AG10803 (cell line): Measurements from ENCODE around the gene SETD5.

Experiments
- DNase-seq: peaks from one replicate; pipeline ENCODE4 v3.0.0; 2010; ENCODE audit warnings: low read depth
- H3K4me3 ChIP-seq: 2 replicates; pipeline ENCODE4 v1.5.1; 2011; ENCODE audit warnings: mild to moderate bottlenecking, low read length, control low read depth
- CTCF ChIP-seq: conservative IDR thresholded peaks from 2 replicates; pipeline ENCODE4 v1.5.1; 2011; ENCODE audit warnings: mild to moderate bottlenecking, low read length, control low read depth, inconsistent platforms

SETD5 gene

GRCh38 chr3:9500108-9501050 lies 103.0 kb downstream of the SETD5 start:
- no peak overlapping the region for H3K4me3 ChIP-seq
- TF ChIP-seq CTCF: peak; percentile 56
- DNase-seq: peak; percentile 52

GRCh38 chr3:9501226-9501625 lies 103.8 kb downstream of the SETD5 start:
- no peak overlapping the region for H3K4me3 ChIP-seq
- no peak for DNase-seq
- TF ChIP-seq CTCF: no peak

- DNase-seq: peak; percentile 48
- H3K4me3 ChIP-seq: no peak overlapping the region
- TF ChIP-seq CTCF: peak; percentile 95
Observed at GRCh38 chr3:9503283-9503682, 105.9 kb downstream of the SETD5 start.

GRCh38 chr3:9507586-9508578 lies 110.5 kb downstream of the SETD5 start:
- no peak overlapping the region for H3K4me3 ChIP-seq
- DNase-seq: no peak
- TF ChIP-seq CTCF: no peak

GRCh38 chr3:9508781-9509180 lies 111.4 kb downstream of the SETD5 start:
- TF ChIP-seq CTCF: no peak
- H3K4me3 ChIP-seq: no peak overlapping the region
- no peak for DNase-seq

- no peak overlapping the region for H3K4me3 ChIP-seq
- DNase-seq: no peak
- no peak for TF ChIP-seq CTCF
Observed at GRCh38 chr3:9512456-9513045, 115.1 kb downstream of the SETD5 start.
